ENCODE results near the gene EVA1C.
"Not testable (repeated sequence)": the region's sequence is repeated elsewhere in the genome, so short reads cannot be mapped to it uniquely, and the experiment has no call there.

EVA1C gene

GRCh38 chr21:32530809-32531208 is 118.3 kb downstream of the EVA1C start:
- DNase-seq (ENCODE audit: low spot score), result not testable (repeated sequence)

- not testable (repeated sequence) for DNase-seq (ENCODE audit: low spot score)
Measured at GRCh38 chr21:32531561-32531960, 119.1 kb downstream of the EVA1C start.

GRCh38 chr21:32532636-32533035 is 120.1 kb downstream of the EVA1C start:
- DNase-seq (ENCODE audit: low spot score), result no peak

GRCh38 chr21:32533053-32533452 is 120.5 kb downstream of the EVA1C start:
- no peak for DNase-seq (ENCODE audit: low spot score)

GRCh38 chr21:32533611-32534010 is 121.1 kb downstream of the EVA1C start:
- no peak for DNase-seq (ENCODE audit: low spot score)

GRCh38 chr21:32534113-32534512 is 121.6 kb downstream of the EVA1C start:
- no peak for DNase-seq (ENCODE audit: low spot score)

- no peak for DNase-seq (ENCODE audit: low spot score)
Measured at GRCh38 chr21:32535612-32536011, 123.1 kb downstream of the EVA1C start.

GRCh38 chr21:32537569-32537881 is 125.0 kb downstream of the EVA1C start:
- DNase-seq (ENCODE audit: low spot score), result no peak

- DNase-seq (ENCODE audit: low spot score), result peak; percentile 34
Measured at GRCh38 chr21:32538147-32538792, 125.8 kb downstream of the EVA1C start.

- DNase-seq (ENCODE audit: low spot score), result no peak
Measured at GRCh38 chr21:32539378-32539777, 126.9 kb downstream of the EVA1C start.

- not testable (repeated sequence) for DNase-seq (ENCODE audit: low spot score)
Measured at GRCh38 chr21:32543056-32543455, 130.6 kb downstream of the EVA1C start.

- DNase-seq (ENCODE audit: low spot score), result no peak
Measured at GRCh38 chr21:32543975-32544374, 131.5 kb downstream of the EVA1C start.

GRCh38 chr21:32544697-32545096 is 132.2 kb downstream of the EVA1C start:
- DNase-seq (ENCODE audit: low spot score), result no peak

GRCh38 chr21:32545948-32546441 is 133.5 kb downstream of the EVA1C start:
- DNase-seq (ENCODE audit: low spot score), result no peak

GRCh38 chr21:32547018-32547417 is 134.5 kb downstream of the EVA1C start:
- no peak for DNase-seq (ENCODE audit: low spot score)

GRCh38 chr21:32548978-32549377 is 136.5 kb downstream of the EVA1C start:
- DNase-seq (ENCODE audit: low spot score), result no peak

- no peak for DNase-seq (ENCODE audit: low spot score)
Measured at GRCh38 chr21:32549440-32549839, 136.9 kb downstream of the EVA1C start.

GRCh38 chr21:32549886-32550285 is 137.4 kb downstream of the EVA1C start:
- DNase-seq (ENCODE audit: low spot score), result no peak

- DNase-seq (ENCODE audit: low spot score), result no peak
Measured at GRCh38 chr21:32554832-32555638, 142.5 kb downstream of the EVA1C start.

GRCh38 chr21:32558106-32558505 is 145.6 kb downstream of the EVA1C start:
- DNase-seq (ENCODE audit: low spot score), result no peak

GRCh38 chr21:32559006-32559610 is 146.6 kb downstream of the EVA1C start:
- DNase-seq (ENCODE audit: low spot score), result no peak

GRCh38 chr21:32560896-32561295 is 148.4 kb downstream of the EVA1C start:
- no peak for DNase-seq (ENCODE audit: low spot score)

GRCh38 chr21:32561476-32561875 is 149.0 kb downstream of the EVA1C start:
- DNase-seq (ENCODE audit: low spot score), result not testable (repeated sequence)
